K562 (cell line): ENCODE results near the gene HGS. TPM values are rescaled to one million over a fixed set of nuclear protein-coding genes. Genes with fewer than 3 reads are reported as not detected.

Experiments used
- ARID4B ChIP-seq: sonication (generic); formaldehyde crosslinking; IDR thresholded peaks from 2 replicates; pipeline ENCODE4 v1.8.0; 2022; ENCODE audit warnings: mild to moderate bottlenecking, missing genetic modification reagents
- CAMTA2 ChIP-seq: fragments of 250-450 bp; sonication (Bioruptor Pico); conservative IDR thresholded peaks from 2 replicates; pipeline ENCODE4 v1.5.1; 2022
- CBX2 ChIP-seq: fragments of 200-600 bp; sonication (generic); IDR thresholded peaks from one replicate; pipeline ENCODE4 v1.6.1; 2012; ENCODE audit warnings: mild to moderate bottlenecking, low read length, inconsistent platforms; ENCODE audit not compliant: insufficient read depth, poor library complexity, severe bottlenecking
- CUX1 ChIP-seq: fragments of 200-800 bp; sonication (Bioruptor generic); IDR thresholded peaks from 2 replicates; pipeline ENCODE4 v1.6.1; 2016; ENCODE audit warnings: missing genetic modification characterization, missing compliant biosample characterization
- FOXK2 ChIP-seq, 2 experiments: fragments of 450-650 bp; IDR thresholded peaks in 1 of 2; conservative IDR thresholded peaks in 1 of 2; 2 replicates each; pipeline ENCODE4 v1.6.1; 2016; ENCODE audit warnings: low read depth in 2 of 2, mild to moderate bottlenecking in 1 of 2
- HNRNPLL ChIP-seq: fragments of 200-400 bp; formaldehyde crosslinking; IDR thresholded peaks from 2 replicates; pipeline ENCODE4 v1.6.1; 2017; ENCODE audit warnings: low read length, low read depth, mild to moderate bottlenecking; ENCODE audit not compliant: poor library complexity, severe bottlenecking
- RB1 ChIP-seq: fragments of 450-650 bp; IDR thresholded peaks from 2 replicates; pipeline ENCODE4 v1.6.1; 2017; ENCODE audit warnings: low read depth, mild to moderate bottlenecking
- TAF15 ChIP-seq: fragments of 200-400 bp; formaldehyde crosslinking; IDR thresholded peaks from 2 replicates; pipeline ENCODE4 v1.6.1; 2017; ENCODE audit warnings: mild to moderate bottlenecking, low read depth, low read length, moderate library complexity
- THAP7 ChIP-seq: fragments of 250-450 bp; sonication (Bioruptor Pico); IDR thresholded peaks from 2 replicates; pipeline ENCODE4 v1.5.0; 2021
- TRIM28 ChIP-seq: fragments of 450-650 bp; IDR thresholded peaks from 2 replicates; pipeline ENCODE4 v1.6.1; 2017
- YBX1 ChIP-seq: fragments of 450-650 bp; IDR thresholded peaks from 2 replicates; pipeline ENCODE4 v1.7.1; 2016; ENCODE audit warnings: mild to moderate bottlenecking
- ZFP36 ChIP-seq: fragments of 150-350 bp; IDR thresholded peaks from 2 replicates; pipeline ENCODE4 v1.6.1; 2018; ENCODE audit warnings: low read length, low read depth; ENCODE audit not compliant: partially characterized antibody
- polyA plus RNA-seq, 8 experiments: library from polyadenylated mRNA; depleted of rRNA in 4 of 8; stranded (reverse) in 5 of 8; unstranded in 3 of 8; fragments of >200 nt; fragmentation: Nextera tagmentation in 2 of 8; fragmentation: Illumina TruSeq in 1 of 8; extraction: Ambion mirVana in 2 of 8; extraction: Trizol in 1 of 8; gene quantifications; 2 replicates each; pipeline versions ENCODE4 v1.2.1 to v1.2.3, GENCODE V29; 2011 to 2014; ENCODE audit warnings: inconsistent platforms in 1 of 8, missing spikeins in 1 of 8
- total RNA-seq, 7 experiments: library from RNA; depleted of rRNA in 6 of 7; stranded (reverse); fragments of >200 nt in 6 of 7; fragmentation: Illumina TruSeq in 2 of 7; extraction: Trizol in 2 of 7; gene quantifications; 2 replicates each; pipeline versions ENCODE4 v1.2.1 to v1.2.3, GENCODE V29; 2011 to 2021; ENCODE audit warnings: low replicate concordance in 1 of 7

Gene HGS
- total and polyA plus RNA-seq, 9 of the 15 experiments (the other 6 are each of a cell fraction or from before 2014, with no cell fraction given) = 3.9 to 176 (median 77.1) TPM

- TF ChIP-seq CUX1 (CRISPR knock-in tag) (no peak), CAMTA2 (CRISPR knock-in tag) (no peak), THAP7 (no peak), ARID4B (CRISPR knock-in tag) (peak; percentile 33), YBX1 (no peak), ZFP36 (no peak), TAF15 (no peak), CBX2 (no peak), RB1 (peak; percentile 74), HNRNPLL (peak; percentile 20), TRIM28 (no peak), FOXK2 (conservative IDR thresholded peaks at IDR 0.05 in 1 of 2, IDR thresholded peaks at IDR 0.05 in 1 of 2; ENCODE audit: low read depth in 2 of 2) (peak; percentile 29 to 45; a peak in 1 of 4 replicates)
These were observed at the start of gene HGS, which contains the start of gene ARL16 (continued) for GRCh38 chr17:81683584-81684441.
